Caco-2 (cell line): Measurements from ENCODE around the gene TCHH. TPM values are rescaled to one million over a fixed set of nuclear protein-coding genes. Genes with fewer than 3 reads are reported as not detected.

Experiments used
- BruUV-seq: library from RNA; stranded (reverse); fragments of 400-500 nt; replicated peaks from 2 replicates; lab custom pipeline; 2021; lab: Mats Ljungman, UMichigan
- CTCF ChIA-PET: fragments of 300-600 bp; sonication (Branson Sonifier 250); formaldehyde crosslinking; loops from one replicate; lab custom pipeline; 2022; ENCODE audit warnings: antibody characterized with exemption; lab: Charles Lee
- POLR2A ChIA-PET: fragments of 300-600 bp; sonication (Branson Sonifier 250); formaldehyde crosslinking; loops from one replicate; lab custom pipeline; 2022; ENCODE audit warnings: antibody characterized with exemption; lab: Charles Lee
- DNase-seq, 2 experiments: peaks; one replicate each; pipeline versions ENCODE4 v3.0.0 to v3.0.0-alpha.2; 2020 to 2022
- H3K27me3 ChIP-seq: replicated peaks from 2 replicates; pipeline ENCODE4 v1.6.0; 2011; ENCODE audit warnings: low read length; ENCODE audit not compliant: control insufficient read depth, insufficient read depth
- H3K36me3 ChIP-seq: 2 replicates; pipeline ENCODE4 v1.5.1; 2011; ENCODE audit warnings: low read length; ENCODE audit not compliant: control insufficient read depth, insufficient read depth
- H3K4me1 ChIP-seq: fragments of 250-450 bp; sonication (Bioruptor Pico); 2 replicates; pipeline ENCODE4 v1.5.1; 2020; ENCODE audit warnings: mild to moderate bottlenecking
- H3K4me3 ChIP-seq: 2 replicates; pipeline ENCODE4 v1.5.1; 2011; ENCODE audit warnings: low read depth, mild to moderate bottlenecking, control low read depth, low read length
- H3K9me3 ChIP-seq: fragments of 250-450 bp; sonication (Bioruptor Pico); 2 replicates; pipeline ENCODE4 v1.5.1; 2020; ENCODE audit warnings: mild to moderate bottlenecking, moderate library complexity
- H3K27ac Mint-ChIP-seq: one replicate; pipeline ENCODE4 v1.8.0; 2022; ENCODE audit warnings: mixed read lengths; ENCODE audit not compliant: unreplicated experiment
- H3K27me3 Mint-ChIP-seq: one replicate; pipeline ENCODE4 v1.8.0; 2022; ENCODE audit warnings: mixed read lengths; ENCODE audit not compliant: insufficient read depth, unreplicated experiment
- H3K36me3 Mint-ChIP-seq: one replicate; pipeline ENCODE4 v1.8.0; 2022; ENCODE audit warnings: mild to moderate bottlenecking, mixed read lengths; ENCODE audit not compliant: insufficient read depth, unreplicated experiment
- H3K4me1 Mint-ChIP-seq: one replicate; pipeline ENCODE4 v1.8.0; 2022; ENCODE audit warnings: low read depth, mixed read lengths; ENCODE audit not compliant: unreplicated experiment
- H3K4me3 Mint-ChIP-seq: one replicate; pipeline ENCODE4 v1.8.0; 2022; ENCODE audit warnings: mild to moderate bottlenecking, moderate library complexity, mixed read lengths; ENCODE audit not compliant: unreplicated experiment
- H3K9me3 Mint-ChIP-seq: one replicate; pipeline ENCODE4 v1.8.0; 2022; ENCODE audit warnings: mixed read lengths; ENCODE audit not compliant: unreplicated experiment
- intact Hi-C: fragments of 100-400 bp; cut with micrococcal nuclease; formaldehyde crosslinking; loops from one replicate; pipeline ENCODE4 v1.10.0; 2022; ENCODE audit not compliant: unreplicated experiment
- total RNA-seq: library from RNA; stranded (reverse); gene quantifications from 2 replicates; pipeline ENCODE4 v1.2.3, GENCODE V29; 2022
- TF ChIP-seq, protein P1 (sequence below), 2 experiments: fragments of 200-600 bp in 1 of 2; IDR thresholded peaks; 1 replicate in 1 of 2; 2 replicates in 1 of 2; pipeline versions ENCODE4 v1.5.1 to v1.8.0; 2011 to 2022; ENCODE audit warnings: antibody characterized with exemption in 1 of 2, control low read depth in 1 of 2, inconsistent platforms in 1 of 2, low read depth in 1 of 2, low read length in 1 of 2, mild to moderate bottlenecking in 1 of 2, moderate library complexity in 1 of 2; ENCODE audit not compliant: insufficient read depth in 1 of 2, severe bottlenecking in 1 of 2, unreplicated experiment in 1 of 2

TCHH gene
- total RNA-seq, 1 experiment from 2014 or later: 0.54 TPM

DNA sequence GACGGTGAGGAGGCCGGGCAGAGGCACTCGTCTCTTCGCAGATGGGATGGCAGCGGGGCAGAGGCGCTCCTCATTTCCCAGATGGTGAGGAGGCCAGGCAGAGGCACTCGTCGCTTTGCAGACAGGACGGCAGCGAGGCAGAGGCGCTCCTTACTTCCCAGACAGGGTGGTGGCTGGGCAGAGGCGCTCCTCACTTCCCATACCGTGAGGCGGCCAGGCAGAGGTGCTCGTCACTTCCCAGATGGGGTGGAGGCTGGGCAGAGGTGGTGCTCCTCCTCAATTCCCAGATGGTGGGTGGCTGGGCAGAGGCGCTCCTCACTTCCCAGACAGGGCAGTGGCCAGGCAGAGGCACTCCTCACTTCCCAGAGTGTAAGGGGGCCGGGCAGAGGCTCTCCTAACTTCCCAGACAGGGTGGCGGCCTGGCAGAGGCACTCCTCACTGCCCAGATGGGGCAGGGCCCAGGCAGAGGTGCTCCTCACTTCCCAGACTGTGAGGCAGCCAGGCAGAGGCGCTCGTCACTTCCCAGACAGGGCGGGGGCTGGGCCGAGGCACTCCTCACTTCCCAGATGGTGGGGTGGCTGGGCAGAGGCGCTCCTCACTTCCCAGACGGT, 36.3 kb downstream of the TCHH start:
- peaks cover 13% of the 10 kb centered on the region for H3K27me3 Mint-ChIP-seq
- TF ChIP-seq, protein P1, sequence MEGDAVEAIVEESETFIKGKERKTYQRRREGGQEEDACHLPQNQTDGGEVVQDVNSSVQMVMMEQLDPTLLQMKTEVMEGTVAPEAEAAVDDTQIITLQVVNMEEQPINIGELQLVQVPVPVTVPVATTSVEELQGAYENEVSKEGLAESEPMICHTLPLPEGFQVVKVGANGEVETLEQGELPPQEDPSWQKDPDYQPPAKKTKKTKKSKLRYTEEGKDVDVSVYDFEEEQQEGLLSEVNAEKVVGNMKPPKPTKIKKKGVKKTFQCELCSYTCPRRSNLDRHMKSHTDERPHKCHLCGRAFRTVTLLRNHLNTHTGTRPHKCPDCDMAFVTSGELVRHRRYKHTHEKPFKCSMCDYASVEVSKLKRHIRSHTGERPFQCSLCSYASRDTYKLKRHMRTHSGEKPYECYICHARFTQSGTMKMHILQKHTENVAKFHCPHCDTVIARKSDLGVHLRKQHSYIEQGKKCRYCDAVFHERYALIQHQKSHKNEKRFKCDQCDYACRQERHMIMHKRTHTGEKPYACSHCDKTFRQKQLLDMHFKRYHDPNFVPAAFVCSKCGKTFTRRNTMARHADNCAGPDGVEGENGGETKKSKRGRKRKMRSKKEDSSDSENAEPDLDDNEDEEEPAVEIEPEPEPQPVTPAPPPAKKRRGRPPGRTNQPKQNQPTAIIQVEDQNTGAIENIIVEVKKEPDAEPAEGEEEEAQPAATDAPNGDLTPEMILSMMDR (IDR thresholded peaks at IDR 0.05; ENCODE audit: insufficient read depth in 1 of 2, low read depth in 1 of 2, low read length in 1 of 2, severe bottlenecking in 1 of 2, unreplicated experiment in 1 of 2): no peak
- no TSS peak for BruUV-seq
- H3K36me3 Mint-ChIP-seq: no peaks in the 10 kb centered on the region
- Histone ChIP-seq H3K36me3 (no peaks in the 10 kb centered on the region), H3K4me3 (no peak overlapping the region), H3K9me3 (no peaks in the 10 kb centered on the region), H3K4me1 (no peaks in the 10 kb centered on the region), H3K27me3 (no peaks in the 10 kb centered on the region; the same call in 1 of the 2 replicates)
- H3K4me3 Mint-ChIP-seq: no peak overlapping the region
- DNase-seq: no peak
- no peak overlapping the region for H3K27ac Mint-ChIP-seq
- H3K9me3 Mint-ChIP-seq: no peaks in the 10 kb centered on the region
- no peaks in the 10 kb centered on the region for H3K4me1 Mint-ChIP-seq
- intact Hi-C loops: no loop called here
- ChIA-PET POLR2A (no interaction called here), CTCF (no interaction called here)

DNA sequence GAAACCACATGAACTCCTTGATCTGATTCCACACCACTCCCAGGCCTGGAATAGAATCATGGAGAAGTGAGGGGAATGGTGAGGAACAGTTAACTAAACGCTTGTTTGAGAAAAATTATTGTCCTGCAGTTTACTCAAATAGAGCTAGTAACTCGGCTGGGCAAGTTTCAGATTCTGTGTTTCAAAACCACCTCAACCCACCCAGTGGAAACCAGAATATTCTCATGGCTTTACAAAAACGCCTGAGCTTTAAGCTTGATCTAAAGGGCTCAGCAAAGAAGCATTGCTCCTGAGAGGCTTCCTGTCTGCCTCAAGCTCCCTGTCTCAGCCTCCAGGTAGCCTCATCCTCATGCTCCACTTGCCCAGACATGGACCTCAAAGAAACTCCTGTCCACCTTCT, 42.9 kb downstream of the TCHH start:
- no peak overlapping the region for H3K4me3 ChIP-seq
- Mint-ChIP-seq H3K27ac (no peak overlapping the region), H3K9me3 (no peaks in the 10 kb centered on the region), H3K4me3 (no peak overlapping the region), H3K4me1 (no peaks in the 10 kb centered on the region), H3K36me3 (no peaks in the 10 kb centered on the region), H3K27me3 (peaks cover 15% of the 10 kb centered on the region)
- ChIA-PET CTCF (no interaction called here), POLR2A (no interaction called here)
- no peak for DNase-seq
- TF ChIP-seq, protein P1 (IDR thresholded peaks at IDR 0.05; ENCODE audit: insufficient read depth in 1 of 2, low read depth in 1 of 2, low read length in 1 of 2, severe bottlenecking in 1 of 2, unreplicated experiment in 1 of 2): no peak
- H3K4me1 ChIP-seq: peaks cover 3% of the 10 kb centered on the region; the same call in 1 of the 2 replicates
- H3K36me3 ChIP-seq: no peaks in the 10 kb centered on the region
- peaks cover 1% of the 10 kb centered on the region for H3K27me3 ChIP-seq
- BruUV-seq: no TSS peak
- intact Hi-C loops: no loop called here
- H3K9me3 ChIP-seq: no peaks in the 10 kb centered on the region

DNA sequence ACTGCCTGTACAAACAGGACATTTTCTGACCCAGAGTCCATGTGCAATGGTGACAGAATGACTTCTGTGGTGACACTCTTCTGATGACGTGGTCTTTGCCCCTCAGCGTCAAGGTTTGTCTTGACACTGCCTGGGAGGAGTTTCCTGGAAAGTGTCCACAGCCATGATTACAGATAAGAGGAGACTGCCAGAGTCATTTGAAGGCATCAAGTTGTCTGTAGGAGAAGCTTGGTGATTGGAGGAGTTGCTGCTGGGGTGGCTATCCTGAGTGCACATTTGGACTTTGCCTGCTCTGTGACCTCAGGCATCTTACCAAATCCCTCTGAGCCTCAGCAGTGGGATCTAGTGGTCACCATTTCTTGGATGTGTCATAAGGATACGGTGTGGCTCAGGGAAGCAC, 44.1 kb downstream of the TCHH start:
- Histone ChIP-seq H3K9me3 (no peaks in the 10 kb centered on the region), H3K27me3 (peaks cover 3% of the 10 kb centered on the region; the same call in 1 of the 2 replicates), H3K4me3 (no peak overlapping the region), H3K4me1 (peaks cover 3% of the 10 kb centered on the region; the same call in 1 of the 2 replicates), H3K36me3 (no peaks in the 10 kb centered on the region)
- intact Hi-C loops: no loop called here
- Mint-ChIP-seq H3K9me3 (no peaks in the 10 kb centered on the region), H3K4me1 (no peaks in the 10 kb centered on the region), H3K36me3 (no peaks in the 10 kb centered on the region), H3K27ac (no peak overlapping the region), H3K4me3 (no peak overlapping the region), H3K27me3 (peaks cover 18% of the 10 kb centered on the region)
- CTCF ChIA-PET: no interaction called here
- TF ChIP-seq, protein P1 (IDR thresholded peaks at IDR 0.05; ENCODE audit: insufficient read depth in 1 of 2, low read depth in 1 of 2, low read length in 1 of 2, severe bottlenecking in 1 of 2, unreplicated experiment in 1 of 2): no peak
- no peak for DNase-seq
- no TSS peak for BruUV-seq
- POLR2A ChIA-PET: no interaction called here
